ENCODE data around the gene LRP2BP. TPM values are rescaled to one million over a fixed set of nuclear protein-coding genes. Genes with fewer than 3 reads are reported as not detected.

Gene LRP2BP
- total RNA-seq, 1 experiment from 2014 or later: 0.20 TPM

DNA sequence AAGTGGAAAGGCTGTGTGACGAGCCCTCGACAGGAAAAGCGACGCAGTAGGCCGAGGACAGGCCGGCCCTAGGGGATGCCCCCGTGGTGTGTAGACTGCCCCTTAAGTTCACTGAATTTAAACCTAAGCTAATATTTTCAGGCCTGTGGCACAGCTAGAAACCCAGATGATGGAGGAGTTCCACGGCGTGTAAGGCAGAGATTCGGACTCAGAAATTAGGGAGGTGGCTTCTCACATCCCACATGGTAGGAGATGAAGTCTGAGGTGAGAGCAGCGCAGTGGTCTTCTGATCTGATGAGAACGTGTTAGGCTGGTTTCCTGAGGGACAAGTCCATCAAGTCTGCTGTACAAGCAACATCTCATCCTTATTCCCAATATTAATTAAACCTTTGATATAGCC lies 7.8 kb downstream of the LRP2BP start:
- no peaks in the 10 kb centered on the region for H3K4me1 Mint-ChIP-seq (ENCODE audit: low read depth, unreplicated experiment)
- H3K36me3 ChIP-seq (ENCODE audit: control insufficient read depth, insufficient read depth, low read length): no peaks in the 10 kb centered on the region
- H3K27me3 ChIP-seq (replicated peaks; ENCODE audit: control insufficient read depth, insufficient read depth, low read length): no peaks in the 10 kb centered on the region
- no peak for DNase-seq
- no peaks in the 10 kb centered on the region for H3K27me3 Mint-ChIP-seq (ENCODE audit: insufficient read depth, unreplicated experiment)
- CTCF ChIA-PET: no interaction called here
- H3K27ac Mint-ChIP-seq (ENCODE audit: unreplicated experiment): no peak overlapping the region
- no peaks in the 10 kb centered on the region for H3K36me3 Mint-ChIP-seq (ENCODE audit: insufficient read depth, unreplicated experiment)
- H3K4me1 ChIP-seq: peaks cover 4% of the 10 kb centered on the region; the same call in 1 of the 2 replicates
- POLR2A ChIA-PET: no interaction called here
- H3K9me3 ChIP-seq: no peaks in the 10 kb centered on the region
- TF ChIP-seq CTCF (IDR thresholded peaks at IDR 0.05; ENCODE audit: insufficient read depth in 1 of 2, low read depth in 1 of 2, low read length in 1 of 2, severe bottlenecking in 1 of 2, unreplicated experiment in 1 of 2): no peak
- intact Hi-C loops (cut with micrococcal nuclease; ENCODE audit: unreplicated experiment): no loop called here
- peaks cover 8% of the 10 kb centered on the region for H3K9me3 Mint-ChIP-seq (ENCODE audit: unreplicated experiment)
- H3K4me3 ChIP-seq (ENCODE audit: low read depth, low read length): no peak overlapping the region
- no TSS peak for BruUV-seq (replicated peaks)
- no peak overlapping the region for H3K4me3 Mint-ChIP-seq (ENCODE audit: unreplicated experiment)

GRCh38 chr4:185384930-185385331 lies 10.8 kb downstream of the LRP2BP start:
- Histone ChIP-seq H3K9me3 (no peaks in the 10 kb centered on the region), H3K36me3 (ENCODE audit: control insufficient read depth, insufficient read depth, low read length) (no peaks in the 10 kb centered on the region), H3K27me3 (replicated peaks; ENCODE audit: control insufficient read depth, insufficient read depth, low read length) (no peaks in the 10 kb centered on the region), H3K4me1 (peaks cover 4% of the 10 kb centered on the region; the same call in 1 of the 2 replicates), H3K4me3 (ENCODE audit: low read depth, low read length) (no peak overlapping the region)
- Mint-ChIP-seq H3K27ac (ENCODE audit: unreplicated experiment) (no peak overlapping the region), H3K4me1 (ENCODE audit: low read depth, unreplicated experiment) (no peaks in the 10 kb centered on the region), H3K36me3 (ENCODE audit: insufficient read depth, unreplicated experiment) (no peaks in the 10 kb centered on the region), H3K4me3 (ENCODE audit: unreplicated experiment) (no peak overlapping the region), H3K9me3 (ENCODE audit: unreplicated experiment) (no peaks in the 10 kb centered on the region), H3K27me3 (ENCODE audit: insufficient read depth, unreplicated experiment) (no peaks in the 10 kb centered on the region)
- TF ChIP-seq CTCF (IDR thresholded peaks at IDR 0.05; ENCODE audit: insufficient read depth in 1 of 2, low read depth in 1 of 2, low read length in 1 of 2, severe bottlenecking in 1 of 2, unreplicated experiment in 1 of 2): no peak
- DNase-seq: no peak
- no TSS peak for BruUV-seq (replicated peaks)
- ChIA-PET CTCF (no interaction called here), POLR2A (interaction anchor here (1.9 kb wide), 1 partner anchor 12 kb away, joined by 5 read pairs; the partner anchor contains the start of gene ANKRD37)
- intact Hi-C loops (cut with micrococcal nuclease; ENCODE audit: unreplicated experiment): no loop called here

DNA sequence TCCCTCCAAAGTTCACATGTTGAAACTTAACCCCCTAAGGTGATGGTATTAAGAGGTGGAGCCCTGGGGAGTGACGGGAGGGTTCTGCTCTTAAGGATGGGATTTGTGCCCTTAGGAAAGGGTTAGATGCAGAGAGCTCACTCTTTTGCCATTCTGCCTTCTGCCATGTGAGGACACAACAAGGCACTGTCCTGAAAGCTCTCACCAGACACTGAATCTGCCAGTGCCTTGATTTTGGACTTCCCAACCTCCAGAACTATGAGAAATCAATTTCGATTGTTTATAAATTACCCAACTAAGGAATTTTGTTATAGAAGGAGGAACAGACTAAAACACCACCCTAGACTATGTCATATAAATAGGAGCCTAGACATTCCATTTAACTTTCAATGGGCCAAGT lies 11.7 kb downstream of the LRP2BP start:
- no peak overlapping the region for H3K4me3 Mint-ChIP-seq (ENCODE audit: unreplicated experiment)
- no peaks in the 10 kb centered on the region for H3K36me3 ChIP-seq (ENCODE audit: control insufficient read depth, insufficient read depth, low read length)
- CTCF ChIA-PET: no interaction called here
- TF ChIP-seq CTCF (IDR thresholded peaks at IDR 0.05; ENCODE audit: insufficient read depth in 1 of 2, low read depth in 1 of 2, low read length in 1 of 2, severe bottlenecking in 1 of 2, unreplicated experiment in 1 of 2): no peak
- H3K4me1 ChIP-seq: peaks cover 4% of the 10 kb centered on the region; the same call in 1 of the 2 replicates
- no peak for DNase-seq
- no peak overlapping the region for H3K4me3 ChIP-seq (ENCODE audit: low read depth, low read length)
- POLR2A ChIA-PET: interaction anchor here (1.9 kb wide), 1 partner anchor 13 kb away, joined by 5 read pairs; the partner anchor contains the start of gene ANKRD37
- H3K9me3 Mint-ChIP-seq (ENCODE audit: unreplicated experiment): no peaks in the 10 kb centered on the region
- no peaks in the 10 kb centered on the region for H3K27me3 ChIP-seq (replicated peaks; ENCODE audit: control insufficient read depth, insufficient read depth, low read length)
- BruUV-seq (replicated peaks): no TSS peak
- H3K27ac Mint-ChIP-seq (ENCODE audit: unreplicated experiment): no peak overlapping the region
- H3K27me3 Mint-ChIP-seq (ENCODE audit: insufficient read depth, unreplicated experiment): no peaks in the 10 kb centered on the region
- intact Hi-C loops (cut with micrococcal nuclease; ENCODE audit: unreplicated experiment): no loop called here
- no peaks in the 10 kb centered on the region for H3K9me3 ChIP-seq
- H3K36me3 Mint-ChIP-seq (ENCODE audit: insufficient read depth, unreplicated experiment): no peaks in the 10 kb centered on the region
- H3K4me1 Mint-ChIP-seq (ENCODE audit: low read depth, unreplicated experiment): no peaks in the 10 kb centered on the region
